Nephron (organoid): ENCODE measurements around the gene TSEN54.
A peak's percentile ranks its signal among the peaks of the same experiment; 100 is the strongest.

Experiments used
- H3K27ac Mint-ChIP-seq, 3 experiments: 2 replicates each; pipeline ENCODE4 v1.8.0; 2020; ENCODE audit warnings: mixed read lengths in 3 of 3, mild to moderate bottlenecking in 2 of 3, moderate library complexity in 1 of 3
- H3K27me3 Mint-ChIP-seq: 2 replicates; pipeline ENCODE4 v1.8.0; 2021; ENCODE audit warnings: low read depth, mild to moderate bottlenecking, moderate library complexity, mixed read lengths
- H3K36me3 Mint-ChIP-seq: 2 replicates; pipeline ENCODE4 v1.8.0; 2020; ENCODE audit warnings: low read depth, mixed read lengths
- H3K4me1 Mint-ChIP-seq: 2 replicates; pipeline ENCODE4 v1.8.0; 2020; ENCODE audit warnings: mixed read lengths
- H3K4me3 Mint-ChIP-seq, 3 experiments: 2 replicates each; pipeline ENCODE4 v1.8.0; 2020; ENCODE audit warnings: mild to moderate bottlenecking in 3 of 3, mixed read lengths in 3 of 3, moderate library complexity in 2 of 3
- H3K9me3 Mint-ChIP-seq: 2 replicates; pipeline ENCODE4 v1.8.0; 2020; ENCODE audit warnings: mixed read lengths
- TF ChIP-seq, protein P1 (sequence below), 3 experiments: fragments of 200-600 bp; sonication (generic); IDR thresholded peaks; one replicate each; pipeline ENCODE4 v1.5.0; 2021; ENCODE audit warnings: antibody characterized with exemption in 3 of 3; ENCODE audit not compliant: unreplicated experiment in 3 of 3

TSEN54 gene

GRCh38 chr17:75551266-75551665 is 34.9 kb downstream of the TSEN54 start:
- no peak overlapping the region for H3K4me3 Mint-ChIP-seq

DNA sequence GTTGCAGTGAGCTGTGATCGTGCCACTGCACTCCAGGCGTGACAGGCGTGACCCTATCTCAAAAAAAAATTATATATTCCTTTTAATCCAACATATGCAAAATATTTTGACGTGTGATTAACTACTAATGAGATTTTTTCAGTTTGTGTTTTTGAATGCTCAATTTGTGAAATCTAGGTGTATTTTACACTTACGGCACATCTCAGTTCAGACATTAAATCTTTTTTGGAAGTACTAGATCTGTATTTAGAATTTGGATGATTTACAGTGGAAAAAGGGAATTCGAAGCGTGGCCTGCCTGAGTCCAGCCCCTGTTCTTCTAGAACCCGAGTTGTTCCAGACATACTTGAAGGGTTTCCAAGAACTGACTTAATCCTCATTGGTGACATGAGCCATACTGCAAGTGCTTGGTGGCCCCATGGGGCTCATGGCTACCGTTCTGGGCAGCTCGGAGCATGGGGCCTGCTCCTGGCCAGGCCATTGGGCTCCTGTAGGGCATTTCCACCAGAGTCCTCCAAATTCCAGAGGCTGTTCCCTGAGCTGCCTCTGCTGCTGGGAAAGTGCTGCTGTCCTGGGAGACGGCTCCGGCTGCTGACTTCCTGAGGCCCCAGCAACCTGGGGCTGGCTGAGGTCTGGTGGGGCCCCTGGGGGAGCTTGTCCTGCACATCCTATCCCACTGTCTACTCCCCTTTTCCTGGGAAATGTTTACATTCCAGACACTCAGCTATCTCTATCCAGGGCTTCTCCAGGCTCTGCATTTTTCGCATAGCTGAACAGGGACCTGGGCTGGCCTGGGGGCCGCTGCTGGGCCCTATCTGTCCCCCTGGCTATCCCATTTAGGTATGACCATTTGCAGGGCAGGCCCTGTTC is 36.3 kb downstream of the TSEN54 start:
- no peaks in the 10 kb centered on the region for H3K9me3 Mint-ChIP-seq
- TF ChIP-seq, protein P1, sequence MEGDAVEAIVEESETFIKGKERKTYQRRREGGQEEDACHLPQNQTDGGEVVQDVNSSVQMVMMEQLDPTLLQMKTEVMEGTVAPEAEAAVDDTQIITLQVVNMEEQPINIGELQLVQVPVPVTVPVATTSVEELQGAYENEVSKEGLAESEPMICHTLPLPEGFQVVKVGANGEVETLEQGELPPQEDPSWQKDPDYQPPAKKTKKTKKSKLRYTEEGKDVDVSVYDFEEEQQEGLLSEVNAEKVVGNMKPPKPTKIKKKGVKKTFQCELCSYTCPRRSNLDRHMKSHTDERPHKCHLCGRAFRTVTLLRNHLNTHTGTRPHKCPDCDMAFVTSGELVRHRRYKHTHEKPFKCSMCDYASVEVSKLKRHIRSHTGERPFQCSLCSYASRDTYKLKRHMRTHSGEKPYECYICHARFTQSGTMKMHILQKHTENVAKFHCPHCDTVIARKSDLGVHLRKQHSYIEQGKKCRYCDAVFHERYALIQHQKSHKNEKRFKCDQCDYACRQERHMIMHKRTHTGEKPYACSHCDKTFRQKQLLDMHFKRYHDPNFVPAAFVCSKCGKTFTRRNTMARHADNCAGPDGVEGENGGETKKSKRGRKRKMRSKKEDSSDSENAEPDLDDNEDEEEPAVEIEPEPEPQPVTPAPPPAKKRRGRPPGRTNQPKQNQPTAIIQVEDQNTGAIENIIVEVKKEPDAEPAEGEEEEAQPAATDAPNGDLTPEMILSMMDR (IDR thresholded peaks at IDR 0.05; ENCODE audit: unreplicated experiment in 3 of 3) = no peak
- peak overlapping the region; percentile 81 to 93 (median 89) for H3K27ac Mint-ChIP-seq
- H3K4me1 Mint-ChIP-seq = peaks cover 23% of the 10 kb centered on the region
- H3K36me3 Mint-ChIP-seq = no peaks in the 10 kb centered on the region
- H3K27me3 Mint-ChIP-seq = no peaks in the 10 kb centered on the region
- peak overlapping the region in 1 of 3 experiments; percentile 14 for H3K4me3 Mint-ChIP-seq

More at GRCh38 chr17:75551266-75551665, 34.9 kb downstream of the TSEN54 start:
- H3K36me3 Mint-ChIP-seq = no peaks in the 10 kb centered on the region
- H3K27ac Mint-ChIP-seq = peak overlapping the region; percentile 31 to 82 (median 67)
- peaks cover 20% of the 10 kb centered on the region for H3K4me1 Mint-ChIP-seq
- TF ChIP-seq, protein P1 (IDR thresholded peaks at IDR 0.05; ENCODE audit: unreplicated experiment in 3 of 3) = no peak
- no peaks in the 10 kb centered on the region for H3K27me3 Mint-ChIP-seq
- no peaks in the 10 kb centered on the region for H3K9me3 Mint-ChIP-seq

DNA sequence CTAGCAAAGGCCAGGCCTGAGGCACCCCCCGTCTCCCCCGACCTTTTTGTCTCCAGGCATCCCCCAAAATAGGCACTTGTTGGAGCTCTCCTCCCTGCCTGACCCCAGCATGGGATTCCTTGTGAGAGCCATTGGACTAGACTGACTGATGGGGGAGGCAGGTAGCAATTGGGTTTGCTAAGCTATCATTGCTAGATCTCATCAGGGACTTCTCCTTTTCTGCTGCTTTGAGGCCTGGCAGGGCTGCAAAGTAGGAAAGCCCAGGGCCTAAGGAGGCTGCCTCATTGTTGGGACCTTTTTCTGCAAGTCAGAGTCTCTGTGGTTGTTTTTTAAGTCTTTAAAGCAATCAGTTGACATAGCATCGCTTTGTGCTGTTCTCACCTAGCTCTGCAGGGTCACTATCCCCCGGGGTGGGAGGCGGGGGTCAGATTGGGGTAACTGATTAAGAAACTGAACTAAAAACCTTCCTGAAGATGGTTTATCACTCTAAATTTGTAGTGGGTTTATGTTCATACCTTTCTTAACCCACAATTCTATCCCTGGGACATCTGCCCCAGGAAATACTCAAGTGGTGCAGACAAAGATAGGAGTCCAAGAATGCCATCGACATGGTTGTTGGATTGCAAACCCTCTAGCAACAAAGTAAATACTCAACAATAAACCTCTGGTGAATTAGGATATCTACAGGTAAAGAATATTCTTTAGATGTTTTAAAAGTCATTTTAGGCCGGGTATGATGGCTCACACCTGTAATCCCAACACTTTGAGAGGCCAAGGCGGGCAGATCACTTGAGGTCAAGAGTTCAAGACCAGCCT is 37.2 kb downstream of the TSEN54 start:
- Mint-ChIP-seq H3K27me3 (no peaks in the 10 kb centered on the region), H3K4me1 (peaks cover 23% of the 10 kb centered on the region), H3K27ac (peak overlapping the region; percentile 81 to 93 (median 89)), H3K36me3 (no peaks in the 10 kb centered on the region), H3K4me3 (no peak overlapping the region), H3K9me3 (no peaks in the 10 kb centered on the region)
- TF ChIP-seq, protein P1 (IDR thresholded peaks at IDR 0.05; ENCODE audit: unreplicated experiment in 3 of 3) = no peak

- TF ChIP-seq, protein P1 (IDR thresholded peaks at IDR 0.05; ENCODE audit: unreplicated experiment in 3 of 3) = no peak
- Mint-ChIP-seq H3K4me1 (peaks cover 27% of the 10 kb centered on the region), H3K27me3 (no peaks in the 10 kb centered on the region), H3K9me3 (no peaks in the 10 kb centered on the region), H3K36me3 (no peaks in the 10 kb centered on the region), H3K4me3 (no peak overlapping the region), H3K27ac (peak overlapping the region in 2 of 3 experiments; percentile 48 to 77)
Observed at GRCh38 chr17:75555679-75556153, 39.4 kb downstream of the TSEN54 start.

- peak overlapping the region; percentile 31 to 59 (median 39) for H3K27ac Mint-ChIP-seq
- H3K4me1 Mint-ChIP-seq = peaks cover 23% of the 10 kb centered on the region
- no peak overlapping the region for H3K4me3 Mint-ChIP-seq
- TF ChIP-seq, protein P1 (IDR thresholded peaks at IDR 0.05; ENCODE audit: unreplicated experiment in 3 of 3) = no peak
- H3K27me3 Mint-ChIP-seq = no peaks in the 10 kb centered on the region
- H3K36me3 Mint-ChIP-seq = no peaks in the 10 kb centered on the region
- H3K9me3 Mint-ChIP-seq = no peaks in the 10 kb centered on the region
Observed at GRCh38 chr17:75557075-75557851, 40.9 kb downstream of the TSEN54 start.
